KMS-11 (cell line): Measurements from ENCODE around the gene CEP126.

Experiments
- H2AFZ ChIP-seq: fragments of 200-600 bp; sonication (generic); 2 replicates; pipeline ENCODE4 v1.6.1; 2016; ENCODE audit warnings: antibody characterized with exemption, mixed run types, low read depth
- H3K27ac ChIP-seq: fragments of 200-600 bp; sonication (generic); 2 replicates; pipeline ENCODE4 v1.6.1; 2016; ENCODE audit warnings: mild to moderate bottlenecking, mixed run types
- H3K27me3 ChIP-seq: fragments of 200-600 bp; sonication (generic); 2 replicates; pipeline ENCODE4 v1.6.1; 2017; ENCODE audit warnings: mild to moderate bottlenecking, low read depth, mixed run types, moderate library complexity; ENCODE audit not compliant: insufficient read depth
- H3K36me3 ChIP-seq: fragments of 200-600 bp; sonication (generic); 2 replicates; pipeline ENCODE4 v1.6.1; 2017; ENCODE audit warnings: mild to moderate bottlenecking, mixed run types; ENCODE audit not compliant: insufficient read depth
- H3K4me1 ChIP-seq: fragments of 200-600 bp; sonication (generic); 2 replicates; pipeline ENCODE4 v1.6.1; 2016; ENCODE audit warnings: mild to moderate bottlenecking, low read depth, mixed run types; ENCODE audit not compliant: poor library complexity, severe bottlenecking
- H3K4me2 ChIP-seq: fragments of 200-600 bp; sonication (generic); 2 replicates; pipeline ENCODE4 v1.7.0; 2016; ENCODE audit warnings: mild to moderate bottlenecking, mixed run types
- H3K4me3 ChIP-seq: fragments of 200-600 bp; sonication (generic); IDR thresholded peaks from 2 replicates; pipeline ENCODE4 v1.6.1; 2017; ENCODE audit warnings: low read depth, low read length, mixed read lengths; ENCODE audit not compliant: insufficient read depth
- H3K79me2 ChIP-seq: fragments of 200-600 bp; sonication (generic); 2 replicates; pipeline ENCODE4 v1.6.1; 2016; ENCODE audit warnings: low read depth, mixed run types; ENCODE audit not compliant: insufficient read depth
- H3K9ac ChIP-seq: fragments of 200-600 bp; sonication (generic); 2 replicates; pipeline ENCODE4 v1.6.1; 2016; ENCODE audit warnings: mild to moderate bottlenecking, mixed run types
- H4K20me1 ChIP-seq: fragments of 200-600 bp; sonication (generic); 2 replicates; pipeline ENCODE4 v1.6.1; 2016; ENCODE audit warnings: mild to moderate bottlenecking, mixed run types; ENCODE audit not compliant: insufficient read depth
- TF ChIP-seq, protein P1 (sequence below): fragments of 200-600 bp; sonication (generic); conservative IDR thresholded peaks from 2 replicates; pipeline ENCODE4 v1.6.1; 2017; ENCODE audit warnings: low read depth, mild to moderate bottlenecking, antibody characterized with exemption, low read length, moderate library complexity, mixed read lengths

Gene CEP126

DNA sequence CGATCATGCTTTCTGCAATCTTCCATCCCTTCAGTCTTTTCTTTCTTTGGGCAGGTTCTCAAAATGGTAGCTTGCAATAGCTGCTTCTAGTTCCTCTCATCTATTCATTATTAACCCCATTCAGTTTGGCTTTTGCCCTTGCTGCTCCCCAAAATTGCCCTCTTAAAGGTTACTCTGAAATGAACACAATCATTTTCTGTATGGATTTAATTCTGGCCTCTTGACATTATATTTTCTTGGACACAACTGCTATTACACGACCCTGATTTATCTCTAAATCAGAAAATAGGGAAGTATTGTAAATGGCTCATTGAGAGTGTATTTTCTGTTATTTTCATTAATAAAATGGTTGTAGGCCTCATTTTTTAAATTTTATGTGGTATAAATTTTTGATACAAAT, 1.6 kb downstream of the CEP126 start, which contains the start of gene ANGPTL5:
Gene ANGPTL5, minus strand, starts transcription at position 101 of the 400 bp plus-strand sequence. CDS start 8,613 bp downstream, outside the sequence.
- Histone ChIP-seq H4K20me1 (no peaks in the 10 kb centered on the region), H3K4me2 (peak within 1 kb of the TSS; percentile 63), H3K36me3 (no peaks in the 10 kb centered on the region), H3K27ac (peak within 1 kb of the TSS; percentile 100), H2AFZ (peak within 1 kb of the TSS; percentile 82), H3K79me2 (no peaks in the 10 kb centered on the region), H3K27me3 (no peaks in the 10 kb centered on the region), H3K4me3 (peak within 1 kb of the TSS; percentile 10), H3K9ac (peak within 1 kb of the TSS; percentile 98), H3K4me1 (peaks cover 26% of the 10 kb centered on the region)
- TF ChIP-seq, protein P1, sequence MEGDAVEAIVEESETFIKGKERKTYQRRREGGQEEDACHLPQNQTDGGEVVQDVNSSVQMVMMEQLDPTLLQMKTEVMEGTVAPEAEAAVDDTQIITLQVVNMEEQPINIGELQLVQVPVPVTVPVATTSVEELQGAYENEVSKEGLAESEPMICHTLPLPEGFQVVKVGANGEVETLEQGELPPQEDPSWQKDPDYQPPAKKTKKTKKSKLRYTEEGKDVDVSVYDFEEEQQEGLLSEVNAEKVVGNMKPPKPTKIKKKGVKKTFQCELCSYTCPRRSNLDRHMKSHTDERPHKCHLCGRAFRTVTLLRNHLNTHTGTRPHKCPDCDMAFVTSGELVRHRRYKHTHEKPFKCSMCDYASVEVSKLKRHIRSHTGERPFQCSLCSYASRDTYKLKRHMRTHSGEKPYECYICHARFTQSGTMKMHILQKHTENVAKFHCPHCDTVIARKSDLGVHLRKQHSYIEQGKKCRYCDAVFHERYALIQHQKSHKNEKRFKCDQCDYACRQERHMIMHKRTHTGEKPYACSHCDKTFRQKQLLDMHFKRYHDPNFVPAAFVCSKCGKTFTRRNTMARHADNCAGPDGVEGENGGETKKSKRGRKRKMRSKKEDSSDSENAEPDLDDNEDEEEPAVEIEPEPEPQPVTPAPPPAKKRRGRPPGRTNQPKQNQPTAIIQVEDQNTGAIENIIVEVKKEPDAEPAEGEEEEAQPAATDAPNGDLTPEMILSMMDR, result no peak

- H3K27me3 ChIP-seq, result no peaks in the 10 kb centered on the region
- no peaks in the 10 kb centered on the region for H3K36me3 ChIP-seq
- no peak overlapping the region for H3K27ac ChIP-seq
- H3K9ac ChIP-seq, result no peak overlapping the region
- no peaks in the 10 kb centered on the region for H3K79me2 ChIP-seq
- no peak overlapping the region for H3K4me3 ChIP-seq
- no peak overlapping the region for H2AFZ ChIP-seq
- no peaks in the 10 kb centered on the region for H4K20me1 ChIP-seq
- TF ChIP-seq, protein P1, result no peak
- H3K4me1 ChIP-seq, result peaks cover 26% of the 10 kb centered on the region
- no peak overlapping the region for H3K4me2 ChIP-seq
These were observed 2.4 kb downstream of the CEP126 start for GRCh38 chr11:101917226-101917625.

GRCh38 chr11:101920992-101921391, 6.2 kb downstream of the CEP126 start:
- no peaks in the 10 kb centered on the region for H3K79me2 ChIP-seq
- TF ChIP-seq, protein P1, result no peak
- no peaks in the 10 kb centered on the region for H3K36me3 ChIP-seq
- no peak overlapping the region for H2AFZ ChIP-seq
- no peak overlapping the region for H3K9ac ChIP-seq
- H4K20me1 ChIP-seq, result no peaks in the 10 kb centered on the region
- H3K4me2 ChIP-seq, result no peak overlapping the region
- H3K4me3 ChIP-seq, result no peak overlapping the region
- H3K4me1 ChIP-seq, result peaks cover 19% of the 10 kb centered on the region
- no peak overlapping the region for H3K27ac ChIP-seq
- no peaks in the 10 kb centered on the region for H3K27me3 ChIP-seq

DNA sequence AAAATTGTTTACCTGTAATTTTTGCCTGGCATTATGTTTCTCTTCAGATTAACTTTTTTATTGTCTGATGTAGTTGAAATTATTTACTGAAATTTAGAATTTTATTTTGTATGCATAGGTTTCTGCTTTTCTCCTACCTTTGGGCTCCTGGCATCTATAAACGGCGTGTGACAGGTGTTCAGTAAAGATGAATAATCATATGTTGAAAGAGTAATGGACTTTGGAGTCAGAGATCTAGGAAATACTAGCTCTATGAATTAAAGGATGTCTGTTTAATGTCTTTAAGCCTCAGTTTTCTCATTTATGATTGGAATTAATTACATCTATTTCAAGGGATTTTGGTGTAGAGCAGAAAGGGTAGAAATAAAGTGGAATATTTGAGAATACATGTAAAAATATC, 8.7 kb downstream of the CEP126 start:
- Histone ChIP-seq H3K36me3 (no peaks in the 10 kb centered on the region), H4K20me1 (no peaks in the 10 kb centered on the region), H3K9ac (no peak overlapping the region), H3K4me3 (no peak overlapping the region), H3K4me1 (no peaks in the 10 kb centered on the region), H2AFZ (no peak overlapping the region), H3K27me3 (no peaks in the 10 kb centered on the region), H3K27ac (no peak overlapping the region), H3K79me2 (no peaks in the 10 kb centered on the region), H3K4me2 (no peak overlapping the region)
- TF ChIP-seq, protein P1, result no peak
